SK-N-SH (cell line): Measurements from ENCODE around the gene HBQ1. TPM values are rescaled to one million over a fixed set of nuclear protein-coding genes. Genes with fewer than 3 reads are reported as not detected.
A peak's percentile ranks its signal among the peaks of the same experiment; 100 is the strongest.

Experiments used
- CTCF ChIA-PET: fragments of 300-600, 350-600 bp; formaldehyde crosslinking; extraction: SDS; loops from one replicate; lab custom pipeline; 2021; lab: Yijun Ruan, JAX
- POLR2A ChIA-PET: fragments of 350-600 bp; sonication (Branson Sonifier 250); formaldehyde crosslinking; extraction: SDS; loops from one replicate; lab custom pipeline; 2020; ENCODE audit warnings: antibody characterized with exemption, inconsistent platforms; lab: Yijun Ruan, JAX
- DNase-seq: peaks from one replicate; pipeline ENCODE4 v3.0.0; 2012
- H2AFZ ChIP-seq: fragments of 200-600 bp; sonication (generic); 2 replicates; pipeline ENCODE4 v1.8.1; 2016; ENCODE audit warnings: antibody characterized with exemption, mild to moderate bottlenecking, low read depth
- H3F3A ChIP-seq: fragments of 200-600 bp; sonication (generic); replicated peaks from 2 replicates; pipeline ENCODE3; 2016; ENCODE audit warnings: antibody characterized with exemption, mild to moderate bottlenecking; ENCODE audit not compliant: insufficient read depth
- H3K27ac ChIP-seq, 2 experiments: fragments of 200-500 bp in 1 of 2; fragments of 200-600 bp in 1 of 2; sonication (Bioruptor generic) in 1 of 2; sonication (generic), shearing (Covaris generic) in 1 of 2; 2 replicates each; pipeline versions ENCODE4 v1.5.1 to v1.6.1; 2014 to 2016; ENCODE audit warnings: low read depth in 2 of 2, inconsistent platforms in 1 of 2, low read length in 1 of 2, mild to moderate bottlenecking in 1 of 2, mixed read lengths in 1 of 2
- H3K27me3 ChIP-seq: fragments of 200-600 bp; sonication (generic), shearing (Covaris generic); 2 replicates; pipeline ENCODE4 v1.6.1; 2016; ENCODE audit warnings: mixed run types; ENCODE audit not compliant: insufficient read depth
- H3K36me3 ChIP-seq, 2 experiments: fragments of 200-500 bp in 1 of 2; fragments of 200-600 bp in 1 of 2; sonication (Bioruptor generic) in 1 of 2; sonication (generic) in 1 of 2; replicated peaks in 1 of 2; 2 replicates each; pipeline versions ENCODE3 to v1.5.1; 2014 to 2016; ENCODE audit warnings: low read length in 1 of 2, mild to moderate bottlenecking in 1 of 2; ENCODE audit not compliant: insufficient read depth in 2 of 2, control insufficient read depth in 1 of 2
- H3K4me1 ChIP-seq, 2 experiments: fragments of 200-500 bp in 1 of 2; fragments of 200-600 bp in 1 of 2; sonication (Bioruptor generic) in 1 of 2; sonication (generic), shearing (Covaris generic) in 1 of 2; 2 replicates each; pipeline versions ENCODE4 v1.5.1 to v1.6.1; 2014 to 2016; ENCODE audit warnings: low read depth in 1 of 2, low read length in 1 of 2, mixed run types in 1 of 2; ENCODE audit not compliant: insufficient read depth in 2 of 2, control insufficient read depth in 1 of 2
- H3K4me2 ChIP-seq: fragments of 200-600 bp; sonication (generic), shearing (Covaris generic); 2 replicates; pipeline ENCODE4 v1.6.1; 2017; ENCODE audit warnings: mixed run types
- H3K4me3 ChIP-seq, 2 experiments: fragments of 200-500 bp in 1 of 2; fragments of 200-600 bp in 1 of 2; sonication (Bioruptor generic) in 1 of 2; sonication (generic), shearing (Covaris generic) in 1 of 2; 2 replicates each; pipeline versions ENCODE4 v1.5.1 to v1.8.1; 2014 to 2016; ENCODE audit warnings: low read depth in 2 of 2, inconsistent platforms in 1 of 2, low read length in 1 of 2, mild to moderate bottlenecking in 1 of 2, mixed read lengths in 1 of 2, moderate library complexity in 1 of 2
- H3K79me2 ChIP-seq: fragments of 200-600 bp; sonication (generic); 2 replicates; pipeline ENCODE4 v1.8.1; 2017; ENCODE audit warnings: mild to moderate bottlenecking; ENCODE audit not compliant: insufficient read depth
- H3K9ac ChIP-seq: fragments of 200-600 bp; sonication (generic); 2 replicates; pipeline ENCODE4 v1.6.1; 2017; ENCODE audit warnings: mixed run types
- H3K9me2 ChIP-seq: fragments of 200-600 bp; sonication (generic); 2 replicates; pipeline ENCODE4 v1.6.1; 2017; ENCODE audit warnings: mixed run types
- H3K9me3 ChIP-seq: fragments of 200-600 bp; sonication (generic); 2 replicates; pipeline ENCODE4 v1.6.1; 2017; ENCODE audit warnings: mixed run types, mild to moderate bottlenecking, moderate library complexity
- H4K20me1 ChIP-seq: fragments of 200-600 bp; sonication (generic); 2 replicates; pipeline ENCODE4 v1.6.1; 2017; ENCODE audit warnings: mild to moderate bottlenecking, mixed run types; ENCODE audit not compliant: insufficient read depth
- CHD2 ChIP-seq: fragments of 150-350 bp; IDR thresholded peaks from 2 replicates; pipeline ENCODE4 v1.6.1; 2018; ENCODE audit warnings: low read length; ENCODE audit not compliant: partially characterized antibody
- CTCF ChIP-seq: fragments of 200-600 bp; sonication (generic); IDR thresholded peaks from 2 replicates; pipeline ENCODE4 v1.6.1; 2017; ENCODE audit warnings: antibody characterized with exemption, mild to moderate bottlenecking, moderate library complexity
- EP300 ChIP-seq, 2 experiments: IDR thresholded peaks; 2 replicates each; pipeline versions ENCODE4 v1.4.0 to v1.6.1; 2012; ENCODE audit warnings: borderline replicate concordance in 1 of 2, low read depth in 1 of 2, low read length in 1 of 2
- JUND ChIP-seq: IDR thresholded peaks from 2 replicates; pipeline ENCODE4 v1.4.0; 2012
- MXI1 ChIP-seq: IDR thresholded peaks from 2 replicates; pipeline ENCODE4 v1.6.1; 2012; ENCODE audit warnings: mild to moderate bottlenecking, low read depth, low read length, improper control_type of control experiment
- REST ChIP-seq: IDR thresholded peaks from 2 replicates; pipeline ENCODE4 v1.6.1; 2012; ENCODE audit warnings: mild to moderate bottlenecking, low read depth, low read length, moderate library complexity
- SIN3A ChIP-seq: IDR thresholded peaks from 2 replicates; pipeline ENCODE4 v1.6.1; 2012; ENCODE audit warnings: low read depth, mild to moderate bottlenecking, low read length, moderate library complexity, borderline replicate concordance
- TAF1 ChIP-seq: IDR thresholded peaks from 2 replicates; pipeline ENCODE4 v1.6.1; 2012; ENCODE audit warnings: low read depth, mild to moderate bottlenecking, low read length, moderate library complexity, borderline replicate concordance
- TCF12 ChIP-seq: IDR thresholded peaks from 2 replicates; pipeline ENCODE4 v1.4.0; 2012
- WGBS: methylation state at CpG from one replicate; pipeline ENCODE4 v1.1.6; 2017; ENCODE audit warnings: low lambda C conversion rate; 5-methylcytosine and 5-hydroxymethylcytosine counted together
- polyA plus RNA-seq, 3 experiments: library from polyadenylated mRNA; depleted of rRNA; stranded (reverse); fragments of >200 nt; gene quantifications; 2 replicates each; pipeline ENCODE4 v1.2.3, GENCODE V29; 2012
- TF ChIP-seq, protein P1 (sequence below): IDR thresholded peaks from 2 replicates; pipeline ENCODE4 v1.4.0; 2012; ENCODE audit warnings: low read depth

The HBQ1 gene
- polyA plus RNA-seq, 1 of the 3 experiments (the other 2 are of a cell fraction), result 5.2 TPM

DNA sequence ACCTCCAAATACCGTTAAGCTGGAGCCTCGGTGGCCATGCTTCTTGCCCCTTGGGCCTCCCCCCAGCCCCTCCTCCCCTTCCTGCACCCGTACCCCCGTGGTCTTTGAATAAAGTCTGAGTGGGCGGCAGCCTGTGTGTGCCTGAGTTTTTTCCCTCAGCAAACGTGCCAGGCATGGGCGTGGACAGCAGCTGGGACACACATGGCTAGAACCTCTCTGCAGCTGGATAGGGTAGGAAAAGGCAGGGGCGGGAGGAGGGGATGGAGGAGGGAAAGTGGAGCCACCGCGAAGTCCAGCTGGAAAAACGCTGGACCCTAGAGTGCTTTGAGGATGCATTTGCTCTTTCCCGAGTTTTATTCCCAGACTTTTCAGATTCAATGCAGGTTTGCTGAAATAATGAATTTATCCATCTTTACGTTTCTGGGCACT is 2.9 kb upstream of the HBQ1 start:
- CTCF ChIA-PET, result interaction anchor here (1.0 to 7.0 kb wide), 3 partner anchors 70 to 185 kb away, joined by 4 to 105 read pairs (median 38); no protein-coding TSS in a partner anchor
- no peak overlapping the region for H3K4me2 ChIP-seq
- no peak overlapping the region for H3K27ac ChIP-seq
- H2AFZ ChIP-seq, result no peak overlapping the region
- DNase-seq, result peak; percentile 70
- no peaks in the 10 kb centered on the region for H3K9me2 ChIP-seq
- 11% methylated on average over 11 of the region's 13 CpGs for WGBS
- H3K36me3 ChIP-seq, result no peaks in the 10 kb centered on the region
- peaks cover 7% of the 10 kb centered on the region for H3F3A ChIP-seq
- H3K9ac ChIP-seq, result no peak overlapping the region
- no peaks in the 10 kb centered on the region for H3K9me3 ChIP-seq
- H3K4me3 ChIP-seq, result no peak overlapping the region
- H3K27me3 ChIP-seq, result peaks cover 28% of the 10 kb centered on the region
- H4K20me1 ChIP-seq, result peaks cover 18% of the 10 kb centered on the region
- H3K4me1 ChIP-seq, result peaks cover 0 to 10% of the 10 kb centered on the region in 2 experiments; a peak in 1 of 4 replicates
- no peaks in the 10 kb centered on the region for H3K79me2 ChIP-seq
- POLR2A ChIA-PET, result interaction anchor here (0.5 kb wide), 1 partner anchor 45 kb away, joined by 5 read pairs; no protein-coding TSS in a partner anchor
- TF ChIP-seq MXI1 (peak; percentile 42; the same call in 1 of the 2 replicates), CTCF (no peak)
- TF ChIP-seq, protein P1, sequence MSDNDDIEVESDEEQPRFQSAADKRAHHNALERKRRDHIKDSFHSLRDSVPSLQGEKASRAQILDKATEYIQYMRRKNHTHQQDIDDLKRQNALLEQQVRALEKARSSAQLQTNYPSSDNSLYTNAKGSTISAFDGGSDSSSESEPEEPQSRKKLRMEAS, result no peak

- H4K20me1 ChIP-seq, result peaks cover 18% of the 10 kb centered on the region
- peaks cover 28% of the 10 kb centered on the region for H3K27me3 ChIP-seq
- no peak overlapping the region for H3K27ac ChIP-seq
- no peak overlapping the region for H3K4me3 ChIP-seq
- no peaks in the 10 kb centered on the region for H3K79me2 ChIP-seq
- H2AFZ ChIP-seq, result no peak overlapping the region
- 60% methylated on average over 6 of the region's 11 CpGs for WGBS
- no peak overlapping the region for H3K4me2 ChIP-seq
- no peak overlapping the region for H3K9ac ChIP-seq
- no peak for DNase-seq
- no peaks in the 10 kb centered on the region for H3K9me3 ChIP-seq
- no peaks in the 10 kb centered on the region for H3K9me2 ChIP-seq
- no peaks in the 10 kb centered on the region for H3K36me3 ChIP-seq
- TF ChIP-seq REST (no peak), JUND (no peak), SIN3A (no peak), TAF1 (no peak), TCF12 (no peak), CHD2 (no peak), EP300 (IDR thresholded peaks at IDR 0.05; ENCODE audit: borderline replicate concordance in 1 of 2, low read depth in 1 of 2, low read length in 1 of 2) (no peak)
- peaks cover 7% of the 10 kb centered on the region for H3F3A ChIP-seq
- ChIA-PET POLR2A (interaction anchor here (0.5 kb wide), 1 partner anchor 46 kb away, joined by 5 read pairs; no protein-coding TSS in a partner anchor), CTCF (interaction anchor here (1.0 to 7.5 kb wide), 5 partner anchors 17 to 184 kb away, joined by 4 to 120 read pairs (median 38); no protein-coding TSS in a partner anchor)
- peaks cover 0 to 10% of the 10 kb centered on the region in 2 experiments; a peak in 1 of 4 replicates for H3K4me1 ChIP-seq
Measured at GRCh38 chr16:177981-178667, 2.1 kb upstream of the HBQ1 start.
